Measurements from ENCODE around the gene TTLL12. TPM values are rescaled to one million over a fixed set of nuclear protein-coding genes. Genes with fewer than 3 reads are reported as not detected.
A peak's percentile ranks its signal among the peaks of the same experiment; 100 is the strongest.

TTLL12 gene
- total RNA-seq, 1 donor from 2014 or later, result 21.4 TPM

- Histone ChIP-seq H3K27ac (ENCODE audit: low read depth, low read length) (no peak overlapping the region), H3K9me3 (ENCODE audit: insufficient read depth, low read depth, low read length) (no peaks in the 10 kb centered on the region), H4K20me1 (ENCODE audit: insufficient read depth, low read length) (peaks cover 72% of the 10 kb centered on the region), H3K4me1 (ENCODE audit: insufficient read depth, low read length) (peaks cover 9% of the 10 kb centered on the region), H3K4me2 (ENCODE audit: low read length) (no peak overlapping the region), H3K36me3 (ENCODE audit: insufficient read depth, low read length) (peaks cover 4% of the 10 kb centered on the region), H3K27me3 (ENCODE audit: insufficient read depth, low read length) (no peaks in the 10 kb centered on the region), H2AFZ (ENCODE audit: low read depth, low read length) (no peak overlapping the region), H3K9ac (ENCODE audit: low read length) (no peak overlapping the region), H3K4me3 (ENCODE audit: insufficient read depth, low read depth, low read length) (no peak overlapping the region), H3K79me2 (ENCODE audit: insufficient read depth, low read length) (peaks cover 83% of the 10 kb centered on the region)
- TF ChIP-seq CTCF (IDR thresholded peaks at IDR 0.05; ENCODE audit: insufficient read depth, low read depth, low read length), result no peak
- no peak for TF ChIP-seq EZH2 (IDR thresholded peaks at IDR 0.05; ENCODE audit: insufficient read depth, low read length)
- no peak overlapping the region for H3K4me3 Mint-ChIP-seq (ENCODE audit: unreplicated experiment)
- no peaks in the 10 kb centered on the region for H3K9me3 Mint-ChIP-seq (ENCODE audit: unreplicated experiment)
- H3K36me3 Mint-ChIP-seq (ENCODE audit: low read depth, unreplicated experiment), result peaks cover 2% of the 10 kb centered on the region
- FAIRE-seq (no peak), DNase-seq (ENCODE audit: low read depth) (no peak)
- H3K27ac Mint-ChIP-seq (ENCODE audit: unreplicated experiment), result no peak overlapping the region
- H3K4me1 Mint-ChIP-seq (ENCODE audit: low read depth, unreplicated experiment), result peaks cover 4% of the 10 kb centered on the region
- H3K27me3 Mint-ChIP-seq (ENCODE audit: low read depth, unreplicated experiment), result peaks cover 2% of the 10 kb centered on the region
Measured at GRCh38 chr22:43155789-43156188, 31.1 kb downstream of the TTLL12 start.

GRCh38 chr22:43154887-43155536 lies 31.9 kb downstream of the TTLL12 start:
- FAIRE-seq (no peak), DNase-seq (ENCODE audit: low read depth) (no peak)
- peaks cover 2% of the 10 kb centered on the region for H3K36me3 Mint-ChIP-seq (ENCODE audit: low read depth, unreplicated experiment)
- TF ChIP-seq CTCF (IDR thresholded peaks at IDR 0.05; ENCODE audit: insufficient read depth, low read depth, low read length), result no peak
- no peak for TF ChIP-seq EZH2 (IDR thresholded peaks at IDR 0.05; ENCODE audit: insufficient read depth, low read length)
- no peak overlapping the region for H3K4me3 Mint-ChIP-seq (ENCODE audit: unreplicated experiment)
- Histone ChIP-seq H3K79me2 (ENCODE audit: insufficient read depth, low read length) (peaks cover 83% of the 10 kb centered on the region), H3K27me3 (ENCODE audit: insufficient read depth, low read length) (no peaks in the 10 kb centered on the region), H3K9me3 (ENCODE audit: insufficient read depth, low read depth, low read length) (no peaks in the 10 kb centered on the region), H3K9ac (ENCODE audit: low read length) (no peak overlapping the region), H3K4me3 (ENCODE audit: insufficient read depth, low read depth, low read length) (no peak overlapping the region), H3K36me3 (ENCODE audit: insufficient read depth, low read length) (no peaks in the 10 kb centered on the region), H4K20me1 (ENCODE audit: insufficient read depth, low read length) (peaks cover 64% of the 10 kb centered on the region), H3K4me1 (ENCODE audit: insufficient read depth, low read length) (peaks cover 9% of the 10 kb centered on the region), H3K27ac (ENCODE audit: low read depth, low read length) (no peak overlapping the region), H3K4me2 (ENCODE audit: low read length) (no peak overlapping the region), H2AFZ (ENCODE audit: low read depth, low read length) (no peak overlapping the region)
- H3K27ac Mint-ChIP-seq (ENCODE audit: unreplicated experiment), result no peak overlapping the region
- H3K27me3 Mint-ChIP-seq (ENCODE audit: low read depth, unreplicated experiment), result peaks cover 2% of the 10 kb centered on the region
- no peaks in the 10 kb centered on the region for H3K9me3 Mint-ChIP-seq (ENCODE audit: unreplicated experiment)
- peaks cover 4% of the 10 kb centered on the region for H3K4me1 Mint-ChIP-seq (ENCODE audit: low read depth, unreplicated experiment)

- Histone ChIP-seq H3K4me3 (ENCODE audit: insufficient read depth, low read depth, low read length) (no peak overlapping the region), H3K4me2 (ENCODE audit: low read length) (peak overlapping the region; percentile 74), H3K4me1 (ENCODE audit: insufficient read depth, low read length) (peaks cover 9% of the 10 kb centered on the region), H3K9me3 (ENCODE audit: insufficient read depth, low read depth, low read length) (no peaks in the 10 kb centered on the region), H4K20me1 (ENCODE audit: insufficient read depth, low read length) (peaks cover 53% of the 10 kb centered on the region), H3K9ac (ENCODE audit: low read length) (no peak overlapping the region), H2AFZ (ENCODE audit: low read depth, low read length) (no peak overlapping the region), H3K27ac (ENCODE audit: low read depth, low read length) (no peak overlapping the region), H3K27me3 (ENCODE audit: insufficient read depth, low read length) (no peaks in the 10 kb centered on the region), H3K36me3 (ENCODE audit: insufficient read depth, low read length) (no peaks in the 10 kb centered on the region), H3K79me2 (ENCODE audit: insufficient read depth, low read length) (peaks cover 73% of the 10 kb centered on the region)
- peaks cover 2% of the 10 kb centered on the region for H3K27me3 Mint-ChIP-seq (ENCODE audit: low read depth, unreplicated experiment)
- peak overlapping the region; percentile 16 for H3K4me3 Mint-ChIP-seq (ENCODE audit: unreplicated experiment)
- no peaks in the 10 kb centered on the region for H3K9me3 Mint-ChIP-seq (ENCODE audit: unreplicated experiment)
- H3K27ac Mint-ChIP-seq (ENCODE audit: unreplicated experiment), result no peak overlapping the region
- no peak for DNase-seq (ENCODE audit: low read depth)
- H3K4me1 Mint-ChIP-seq (ENCODE audit: low read depth, unreplicated experiment), result peaks cover 4% of the 10 kb centered on the region
- FAIRE-seq, result no peak
- H3K36me3 Mint-ChIP-seq (ENCODE audit: low read depth, unreplicated experiment), result peaks cover 2% of the 10 kb centered on the region
- TF ChIP-seq EZH2 (IDR thresholded peaks at IDR 0.05; ENCODE audit: insufficient read depth, low read length) (no peak), CTCF (IDR thresholded peaks at IDR 0.05; ENCODE audit: insufficient read depth, low read depth, low read length) (no peak)
Measured at GRCh38 chr22:43153899-43154298, 33.0 kb downstream of the TTLL12 start.

All from astrocyte (in vitro differentiated cells and primary cell).